T-helper 1 cell (primary cell): ENCODE measurements around the gene SERTAD1.
A peak's percentile ranks its signal among the peaks of the same experiment; 100 is the strongest.
"Not testable (repeated sequence)": the region's sequence is repeated elsewhere in the genome, so short reads cannot be mapped to it uniquely, and the experiment has no call there.

Experiments
- DNase-seq, 5 donors: peaks; one replicate each; pipeline ENCODE4 v3.0.0-alpha.2; 2012 to 2020

Gene SERTAD1

GRCh38 chr19:40421993-40422747, 3.6 kb downstream of the SERTAD1 start:
- no peak for DNase-seq

- peak; percentile 48 to 81 (median 61) for DNase-seq
Measured at GRCh38 chr19:40420766-40421765, 4.7 kb downstream of the SERTAD1 start.

- DNase-seq: no peak
Measured at GRCh38 chr19:40420451-40420765, 5.4 kb downstream of the SERTAD1 start.

DNA sequence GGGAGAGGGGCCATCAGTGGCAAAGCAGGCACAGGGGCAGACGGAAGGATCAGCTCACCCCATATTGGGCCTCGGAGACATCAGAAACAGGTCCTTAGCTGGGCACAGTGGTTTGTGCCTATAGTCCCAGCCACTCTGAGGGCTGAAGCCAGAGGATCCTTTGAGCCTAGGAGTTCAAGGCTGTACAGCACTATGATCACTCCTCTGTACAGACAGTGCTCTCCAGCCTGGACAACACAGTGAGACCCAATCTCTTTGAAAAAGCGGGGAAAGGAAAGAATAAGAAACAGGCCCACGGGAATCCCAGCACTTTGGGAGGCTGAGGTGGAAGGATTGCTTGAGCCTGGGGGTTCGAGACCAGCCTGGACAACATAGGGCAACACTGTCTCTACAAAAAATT, 6.0 kb downstream of the SERTAD1 start:
- DNase-seq: no peak

DNA sequence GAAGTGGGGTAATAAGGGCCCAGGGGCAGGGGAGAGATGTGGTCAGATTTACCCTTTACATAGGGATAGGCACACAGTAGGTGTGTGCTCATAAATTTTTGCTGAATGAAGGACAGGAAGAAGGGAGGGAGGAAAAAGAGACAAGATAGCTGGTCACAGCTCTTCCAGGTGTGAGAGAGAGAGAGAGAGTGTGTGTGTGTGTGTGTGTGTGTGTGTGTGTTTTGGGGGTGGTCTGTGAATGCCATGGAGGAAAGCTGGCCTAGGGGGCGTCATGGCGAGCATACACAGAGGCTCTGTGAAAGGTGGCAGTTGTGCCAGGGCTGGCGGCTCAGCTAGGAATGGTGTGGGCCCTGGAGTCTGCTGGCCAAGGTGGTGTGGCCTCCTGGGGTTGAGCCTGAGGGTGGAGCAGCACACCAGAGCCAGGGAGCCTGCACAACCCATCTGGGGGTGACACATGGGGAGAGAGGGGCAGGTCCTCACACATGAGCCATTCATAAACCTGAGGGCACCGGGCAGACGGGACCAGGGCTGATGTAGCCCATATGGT, 6.7 kb downstream of the SERTAD1 start:
- DNase-seq: no peak

DNA sequence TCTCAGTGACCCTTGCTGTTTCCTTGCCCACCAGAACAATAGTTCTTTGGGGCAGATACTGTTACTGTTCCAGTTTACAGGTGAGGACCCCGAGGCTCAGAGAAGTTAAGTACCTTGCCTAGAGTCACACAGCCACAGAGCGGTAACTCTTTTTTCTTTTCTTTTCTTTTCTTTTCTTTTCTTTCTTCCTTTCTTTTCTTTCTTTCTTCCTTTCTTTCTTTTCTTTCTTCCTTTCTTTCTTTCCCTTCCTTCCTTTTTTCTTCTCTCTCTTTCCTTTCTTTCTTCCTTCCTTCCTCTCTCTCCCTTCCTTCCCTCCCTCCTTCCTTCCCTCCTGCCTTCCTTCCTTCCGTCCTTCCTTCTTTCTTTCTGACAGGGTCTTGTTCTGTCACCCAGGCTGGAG, 7.8 kb downstream of the SERTAD1 start:
- DNase-seq: no peak

- no peak for DNase-seq
Measured at GRCh38 chr19:40417643-40417981, 8.2 kb downstream of the SERTAD1 start.

- peak in 1 of 5 donors; percentile 40 for DNase-seq
Measured at GRCh38 chr19:40416918-40417642, 8.7 kb downstream of the SERTAD1 start.

DNA sequence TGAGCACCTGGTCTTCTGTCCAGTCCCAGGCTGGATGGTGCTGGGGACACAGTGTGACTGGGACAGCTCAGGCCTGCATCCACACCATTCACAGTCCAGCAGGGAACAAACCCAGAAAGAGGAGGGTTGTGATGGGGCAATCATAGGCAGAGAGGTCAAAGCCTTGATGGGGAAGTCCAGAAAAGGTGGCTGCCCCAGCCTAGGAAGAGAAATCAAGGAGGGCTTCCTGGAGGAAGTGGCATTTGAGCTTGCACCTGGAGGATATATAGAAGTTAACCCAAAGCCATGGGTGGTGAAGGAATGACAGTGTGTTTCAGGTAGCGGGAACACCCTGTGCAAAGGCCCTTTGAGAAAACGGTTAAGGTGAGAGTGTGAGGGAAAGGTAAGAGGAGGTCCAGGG, 10.0 kb downstream of the SERTAD1 start:
- DNase-seq: no peak

- DNase-seq: no peak
Measured at GRCh38 chr19:40414542-40415535, 11.0 kb downstream of the SERTAD1 start.

DNA sequence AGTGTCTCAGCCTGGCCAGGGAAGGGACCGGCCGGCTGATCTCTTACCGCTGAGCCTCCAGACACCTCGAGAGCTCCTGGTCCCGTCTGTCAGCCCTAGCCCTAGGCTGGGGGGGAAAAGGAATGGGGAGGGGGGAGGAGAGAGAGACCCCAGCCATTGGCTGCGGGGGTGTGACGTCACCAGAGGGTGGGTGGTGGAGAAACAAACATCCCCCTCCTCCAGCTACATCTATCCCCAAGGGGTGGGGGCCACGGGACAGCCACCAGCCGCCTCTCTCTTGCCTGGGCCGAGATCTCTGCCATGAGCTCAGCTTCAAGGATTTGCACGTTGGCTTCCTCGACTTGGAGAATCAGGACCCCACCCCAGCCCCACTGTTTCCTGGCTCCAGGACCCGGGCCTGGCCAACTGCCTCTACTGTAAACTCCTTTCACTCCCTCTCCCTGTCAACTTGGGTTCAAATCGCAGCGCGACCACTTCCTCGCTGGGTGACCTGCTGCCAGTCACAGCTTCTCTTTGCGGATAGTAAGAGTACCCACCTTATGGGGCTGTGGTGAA, 12.4 kb downstream of the SERTAD1 start, which contains the start of gene PRX:
Gene PRX, minus strand, starts transcription at position 88 of the 555 bp plus-strand sequence. CDS start 5,446 bp downstream, outside the sequence.
- no peak for DNase-seq

DNA sequence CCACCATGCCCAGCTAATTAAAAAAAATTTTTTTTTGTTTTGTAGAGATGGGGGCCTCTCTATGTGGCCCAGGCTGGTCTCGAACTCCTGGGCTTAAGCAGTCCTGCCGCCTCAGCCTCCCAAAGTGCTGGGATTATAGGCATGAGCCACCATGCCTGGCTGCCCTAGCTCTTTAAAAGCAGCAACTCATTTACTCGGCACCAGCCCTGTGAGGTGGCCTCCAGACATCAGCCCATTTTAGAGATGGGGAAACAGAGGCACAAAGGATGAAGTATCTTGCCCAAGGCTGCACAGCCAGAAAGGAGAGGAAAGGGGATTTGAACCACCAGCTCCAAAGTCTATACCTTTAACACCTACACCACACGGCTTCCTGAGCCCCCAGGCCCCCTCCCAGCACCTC, 12.9 kb downstream of the SERTAD1 start:
- DNase-seq: no peak

DNA sequence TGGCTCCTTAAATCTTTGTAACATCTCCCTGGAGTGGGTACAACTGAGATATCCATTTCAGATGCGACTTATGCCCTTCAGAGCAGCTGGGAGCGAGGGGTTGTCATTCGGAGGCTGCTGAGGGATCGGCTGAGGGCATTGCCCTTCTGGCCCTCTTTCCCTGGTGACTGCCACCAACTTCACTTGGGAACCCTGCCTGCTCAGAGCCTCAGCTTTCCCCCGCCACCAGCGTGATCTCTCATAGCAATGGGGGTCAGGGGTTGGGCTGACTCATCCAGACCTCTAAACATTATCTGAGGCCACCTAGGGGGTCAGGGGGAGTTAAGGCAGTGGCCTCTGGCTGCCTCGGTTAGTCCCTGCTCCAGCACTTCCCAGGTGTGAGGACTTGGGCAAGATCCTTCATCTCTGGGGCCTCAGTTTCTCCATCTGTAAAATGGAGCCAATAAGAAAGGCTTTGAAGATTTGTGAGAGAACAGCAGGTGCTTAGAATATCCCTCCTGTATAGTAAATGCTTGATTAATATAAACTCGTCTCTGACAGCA, 13.8 kb downstream of the SERTAD1 start:
- no peak for DNase-seq

DNA sequence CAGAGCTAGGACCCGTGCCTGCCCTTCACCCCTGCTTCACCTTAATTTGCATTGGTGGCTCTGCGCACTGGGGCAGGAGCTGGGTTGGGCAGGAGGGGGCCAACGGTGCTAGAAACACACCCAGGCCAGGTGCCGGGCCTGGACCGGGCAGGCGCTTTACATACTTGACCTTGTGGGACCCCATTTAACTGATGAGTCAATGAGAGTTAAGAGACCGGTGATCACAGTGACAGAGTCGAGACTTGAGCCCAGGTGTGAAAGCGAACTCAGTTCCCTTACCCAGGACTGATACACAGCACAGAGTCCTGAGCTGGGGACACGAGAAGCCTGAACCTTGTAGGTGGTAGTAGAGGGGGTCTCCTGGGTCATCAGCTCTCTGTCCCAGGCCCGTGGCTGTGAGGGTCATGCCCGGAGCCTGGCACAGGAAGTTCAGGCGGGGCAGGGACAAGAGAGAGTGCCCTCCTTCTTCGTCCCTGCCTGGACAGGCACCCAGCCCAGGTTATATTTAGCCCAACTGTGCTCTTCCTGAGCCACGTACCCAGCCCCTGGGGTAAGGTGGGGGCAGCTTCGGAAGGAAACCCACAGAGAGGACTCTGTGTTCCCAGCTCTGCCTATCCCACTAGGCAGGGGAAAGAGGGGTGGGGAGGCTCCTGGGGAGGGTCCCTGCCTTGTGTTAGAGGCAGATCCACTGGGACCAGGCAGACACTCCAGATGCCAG, 14.5 kb downstream of the SERTAD1 start:
- no peak for DNase-seq

DNA sequence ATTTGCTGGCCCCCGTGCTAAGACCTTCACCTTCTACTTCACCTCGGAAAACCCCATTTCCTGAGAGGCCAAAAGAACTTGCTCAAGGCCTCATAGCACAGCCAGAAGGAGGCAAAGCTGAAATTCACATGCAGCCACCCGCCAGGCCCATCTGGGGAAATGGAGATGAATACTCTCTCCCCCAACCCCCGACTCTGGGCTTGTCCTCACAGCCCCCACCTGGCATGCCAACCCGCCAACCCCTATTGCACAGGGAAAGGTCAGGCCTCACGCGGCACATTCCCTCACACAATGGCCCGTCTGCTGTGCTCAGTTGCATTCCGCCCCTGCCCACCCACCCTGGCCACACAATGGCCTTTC, 15.8 kb downstream of the SERTAD1 start:
- no peak for DNase-seq

- DNase-seq: not testable (repeated sequence)
Measured at GRCh38 chr19:40408598-40408925, 17.2 kb downstream of the SERTAD1 start.

DNA sequence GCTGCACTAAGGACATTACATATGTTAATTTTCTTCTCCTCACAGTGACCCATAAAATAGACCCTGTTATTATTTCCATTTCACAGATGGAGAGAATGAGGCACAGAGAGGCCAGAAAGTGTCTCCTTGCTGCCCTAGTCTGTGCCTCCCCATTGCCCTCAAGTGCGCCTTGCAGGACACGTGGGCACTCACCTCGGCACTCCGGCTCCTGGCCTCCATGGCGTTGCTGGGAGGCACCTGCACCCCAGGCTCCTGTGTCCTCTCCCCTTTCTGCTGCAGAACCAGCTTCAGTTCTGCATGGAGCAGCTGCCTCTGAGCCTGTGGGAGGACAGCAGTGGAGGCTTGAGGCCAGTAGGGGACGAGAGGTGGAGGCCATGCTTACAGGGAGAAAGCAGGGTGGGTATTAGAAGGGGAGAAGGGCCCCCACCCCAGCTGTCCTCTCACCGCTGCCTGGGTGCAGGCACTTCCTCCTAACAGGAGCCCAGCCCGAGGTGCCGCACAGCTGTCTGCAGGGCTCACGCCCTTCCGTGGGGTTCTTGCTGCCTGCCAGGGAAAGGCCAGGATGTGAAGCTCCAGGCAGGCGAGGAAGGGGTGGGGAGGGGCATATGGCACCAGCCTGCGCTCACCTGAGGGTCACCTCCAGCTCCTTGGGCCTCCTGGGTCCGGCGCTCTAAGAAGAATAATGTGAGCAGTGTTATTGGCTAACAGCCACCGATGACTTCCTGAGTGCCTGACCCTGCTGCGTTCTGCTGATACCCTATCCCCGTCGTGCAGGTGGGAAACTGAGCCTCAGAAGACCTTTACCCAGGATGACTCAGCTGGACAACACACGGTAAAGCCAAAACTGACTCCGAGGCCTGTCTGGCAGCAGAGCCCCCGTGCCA, 17.8 kb downstream of the SERTAD1 start:
- DNase-seq: no peak

DNA sequence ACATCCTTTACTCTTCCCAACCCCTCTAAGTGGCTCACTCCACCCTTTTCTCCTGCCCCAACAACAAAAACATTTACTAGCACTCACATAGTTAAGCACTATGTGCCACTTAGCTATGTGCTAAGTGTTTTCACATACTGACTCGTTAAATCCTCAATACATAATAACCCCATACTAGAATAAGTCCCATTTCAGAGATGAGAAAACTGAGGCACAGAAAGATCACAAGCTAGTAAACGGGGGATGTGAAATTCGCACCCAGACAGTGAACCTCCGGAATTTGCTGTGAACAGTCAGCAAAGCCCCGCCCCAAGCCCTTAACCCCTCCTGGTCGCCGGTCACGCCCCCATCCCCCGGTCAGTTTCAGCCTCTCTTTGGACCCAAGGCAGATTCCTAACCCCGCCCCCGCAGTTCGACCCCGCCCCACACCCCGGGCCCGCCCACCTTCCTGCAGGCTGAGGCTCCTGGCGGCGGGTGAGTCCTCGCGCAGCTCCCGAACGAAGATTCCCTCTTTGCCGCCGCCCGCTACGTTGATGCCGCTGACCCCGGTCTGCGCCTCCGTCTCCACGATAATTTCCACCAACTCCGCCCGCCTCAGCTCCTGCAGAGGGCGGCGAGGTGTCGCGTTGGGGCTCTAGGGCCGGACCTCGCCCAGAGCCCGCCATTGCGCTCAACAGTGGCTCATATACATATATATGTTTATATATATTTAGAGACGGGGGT, 22.4 kb downstream of the SERTAD1 start:
- DNase-seq: peak; percentile 66 to 87 (median 70)

GRCh38 chr19:40400559-40400958, 25.2 kb downstream of the SERTAD1 start:
- no peak for DNase-seq
